GM06990 (cell line): ENCODE data around the gene RABGAP1.

Experiments
- DNase-seq: peaks from one replicate; pipeline ENCODE4 v3.0.0-alpha.2; 2011; ENCODE audit not compliant: insufficient read length; ENCODE audit errors: extremely low read depth
- H3K27me3 ChIP-seq: replicated peaks from 2 replicates; pipeline ENCODE4 v1.6.0; 2011; ENCODE audit warnings: low read length; ENCODE audit not compliant: control insufficient read depth, insufficient read depth
- H3K36me3 ChIP-seq: 2 replicates; pipeline ENCODE4 v1.5.1; 2011; ENCODE audit warnings: low read length; ENCODE audit not compliant: control insufficient read depth, insufficient read depth
- H3K4me3 ChIP-seq: replicated peaks from 2 replicates; pipeline ENCODE4 v1.5.1; 2011; ENCODE audit warnings: low read depth, mild to moderate bottlenecking, control low read depth, low read length
- CTCF ChIP-seq: IDR thresholded peaks from 2 replicates; pipeline ENCODE4 v1.5.1; 2011; ENCODE audit warnings: low read length, control low read depth, mild to moderate bottlenecking, inconsistent platforms; ENCODE audit not compliant: insufficient read depth, poor library complexity, severe bottlenecking

Gene RABGAP1

GRCh38 chr9:122930541-122931225, 10.1 kb upstream of the RABGAP1 start:
- Histone ChIP-seq H3K36me3 (no peaks in the 10 kb centered on the region; the same call in 1 of the 2 replicates), H3K4me3 (peak overlapping the region; percentile 96), H3K27me3 (no peaks in the 10 kb centered on the region)
- DNase-seq: no peak
- no peak for TF ChIP-seq CTCF

GRCh38 chr9:122931226-122932121, 9.3 kb upstream of the RABGAP1 start, which contains the start of gene ZBTB26:
Gene ZBTB26 (minus strand): TSS chr9:122931512. CDS start chr9:122919934, 11,578 bp downstream.
- Histone ChIP-seq H3K4me3 (peak within 1 kb of the TSS; percentile 96), H3K27me3 (no peaks in the 10 kb centered on the region), H3K36me3 (peaks cover 2% of the 10 kb centered on the region; the same call in 1 of the 2 replicates)
- DNase-seq: peak; percentile 89
- TF ChIP-seq CTCF: no peak

GRCh38 chr9:122936464-122936863, 4.4 kb upstream of the RABGAP1 start:
- no peak for TF ChIP-seq CTCF
- DNase-seq: no peak

DNA sequence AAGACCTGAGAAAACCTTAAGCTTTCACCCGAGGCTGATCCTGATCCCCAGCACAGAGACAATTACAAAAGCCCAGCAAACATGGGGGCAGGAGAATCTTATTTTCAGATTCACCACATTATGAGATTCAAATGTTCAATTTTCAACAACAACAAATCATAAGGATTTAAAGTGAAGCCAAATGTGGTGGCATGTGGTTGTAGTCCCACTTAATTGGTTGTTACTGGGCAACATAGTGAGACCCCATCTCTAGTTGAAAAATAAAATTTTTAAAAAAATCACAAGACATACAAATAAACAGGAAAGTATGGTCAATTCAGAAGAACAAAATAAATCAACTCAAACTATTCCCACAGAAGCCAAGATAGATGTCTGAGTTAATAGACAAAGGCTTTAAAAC, 3.9 kb upstream of the RABGAP1 start:
- no peak for TF ChIP-seq CTCF
- Histone ChIP-seq H3K4me3 (no peak overlapping the region), H3K36me3 (peaks cover 3% of the 10 kb centered on the region), H3K27me3 (no peaks in the 10 kb centered on the region)
- no peak for DNase-seq

More at GRCh38 chr9:122936464-122936863, 4.4 kb upstream of the RABGAP1 start:
- Histone ChIP-seq H3K4me3 (no peak overlapping the region), H3K36me3 (peaks cover 3% of the 10 kb centered on the region), H3K27me3 (no peaks in the 10 kb centered on the region)

DNA sequence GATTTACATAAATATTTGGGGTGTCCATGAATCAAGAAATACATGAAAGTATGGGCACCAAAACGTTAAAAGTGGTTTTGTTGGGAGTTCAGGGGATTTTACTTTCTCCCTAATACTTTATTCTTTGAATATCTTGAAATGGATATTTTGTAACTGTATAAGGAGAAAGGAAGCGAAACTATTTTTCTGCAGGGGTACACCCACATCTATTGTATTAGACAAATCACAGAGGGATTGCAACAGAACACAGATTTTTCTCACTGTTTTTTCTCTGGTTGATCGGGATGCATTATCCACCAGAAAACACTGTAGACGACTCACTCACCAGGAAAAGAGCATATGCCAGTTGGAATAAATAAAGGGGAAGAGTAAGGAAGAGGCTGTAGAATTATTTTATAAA, 1.2 kb upstream of the RABGAP1 start:
- H3K36me3 ChIP-seq: peaks cover 3% of the 10 kb centered on the region
- H3K27me3 ChIP-seq: no peaks in the 10 kb centered on the region
- no peak for TF ChIP-seq CTCF
- H3K4me3 ChIP-seq: no peak overlapping the region
- no peak for DNase-seq
